K562 (cell line): Measurements from ENCODE around the gene PHF21A. TPM values are rescaled to one million over a fixed set of nuclear protein-coding genes. Genes with fewer than 3 reads are reported as not detected.

Source experiments
- ATAC-seq: fragments of 200-7000 bp; cut with Tn5 transposase; 3 replicates; pipeline ENCODE4 v1.9.1; 2020; ENCODE audit warnings: moderate library complexity
- BruUV-seq: library from RNA; stranded (reverse); fragments of 400-500 nt; replicated peaks from 2 replicates; lab custom pipeline; 2021; lab: Mats Ljungman, UMichigan
- CTCF ChIA-PET: fragments of 300-600 bp; formaldehyde crosslinking; extraction: SDS; loops from one replicate; lab custom pipeline; 2021; ENCODE audit warnings: low intra/inter-chr PET ratio; lab: Yijun Ruan, JAX
- POLR2A ChIA-PET: fragments of 300-600, 350-650 bp; sonication (Branson Sonifier 250); formaldehyde crosslinking; extraction: SDS; loops from one replicate; lab custom pipeline; 2021; ENCODE audit warnings: antibody characterized with exemption, inconsistent platforms; lab: Yijun Ruan, JAX
- DNase-seq, 4 experiments: peaks; one replicate each; pipeline versions ENCODE4 v3.0.0 to v3.0.0-alpha.2; 2011 to 2018; ENCODE audit warnings: low spot score in 3 of 4, mixed read lengths in 3 of 4; ENCODE audit errors: extremely low read depth in 1 of 4
- FAIRE-seq: peaks from 2 replicates; lab custom pipeline; 2011; peaks lifted over from hg19 to GRCh38; lab: Jason Lieb, UNC
- H2AFZ ChIP-seq: 2 replicates; pipeline ENCODE4 v1.6.0; 2011; ENCODE audit warnings: low read depth, low read length, control low read depth, inconsistent platforms
- H3K27ac ChIP-seq: fragments of 200-600 bp; 3 replicates; pipeline ENCODE4 v1.8.0; 2011; ENCODE audit warnings: low read depth, mild to moderate bottlenecking, control low read depth, inconsistent platforms, low read length, moderate library complexity, mixed read lengths; ENCODE audit errors: extremely low read depth
- H3K27me3 ChIP-seq, 2 experiments: fragments of 300-600 bp in 1 of 2; 2 replicates in 1 of 2; 3 replicates in 1 of 2; pipeline versions ENCODE4 v1.6.0 to v1.8.0; 2011; ENCODE audit warnings: inconsistent platforms in 2 of 2, low read length in 2 of 2, mild to moderate bottlenecking in 1 of 2, mixed read lengths in 1 of 2, moderate library complexity in 1 of 2; ENCODE audit not compliant: control insufficient read depth in 2 of 2, insufficient read depth in 2 of 2
- H3K36me3 ChIP-seq: fragments of 300-600 bp; 3 replicates; pipeline ENCODE4 v1.8.0; 2011; ENCODE audit warnings: mild to moderate bottlenecking, low read length, inconsistent platforms; ENCODE audit not compliant: control insufficient read depth, insufficient read depth
- H3K4me1 ChIP-seq, 2 experiments: fragments of 200-600 bp in 1 of 2; replicated peaks in 1 of 2; 2 replicates in 1 of 2; 3 replicates in 1 of 2; pipeline versions ENCODE4 v1.5.1 to v1.8.0; 2011; ENCODE audit warnings: inconsistent platforms in 2 of 2, low read length in 2 of 2, mild to moderate bottlenecking in 1 of 2, mixed read lengths in 1 of 2, moderate library complexity in 1 of 2; ENCODE audit not compliant: control insufficient read depth in 2 of 2, insufficient read depth in 2 of 2
- H3K4me2 ChIP-seq: 2 replicates; pipeline ENCODE4 v1.6.1; 2011; ENCODE audit warnings: low read length, control low read depth, inconsistent platforms, mixed read lengths; ENCODE audit not compliant: insufficient read depth
- H3K4me3 ChIP-seq: fragments of 200-600 bp; sonication (generic), shearing (Covaris generic); 2 replicates; pipeline ENCODE4 v1.5.1; 2016; ENCODE audit warnings: control low read depth, inconsistent platforms
- H3K79me2 ChIP-seq: fragments of 200-600 bp; 3 replicates; pipeline ENCODE4 v1.8.0; 2011; ENCODE audit warnings: low read length, inconsistent platforms; ENCODE audit not compliant: control insufficient read depth, insufficient read depth
- H3K9ac ChIP-seq, 2 experiments: 2 replicates each; pipeline versions ENCODE4 v1.6.0 to v1.6.1; 2011; ENCODE audit warnings: low read depth in 2 of 2, low read length in 2 of 2, control low read depth in 1 of 2, inconsistent platforms in 1 of 2, mild to moderate bottlenecking in 1 of 2, mixed read lengths in 1 of 2; ENCODE audit not compliant: insufficient read depth in 1 of 2
- H3K9me1 ChIP-seq: one replicate; pipeline ENCODE4 v1.6.0; 2011; ENCODE audit warnings: inconsistent platforms, mild to moderate bottlenecking, low read length, moderate library complexity; ENCODE audit not compliant: control insufficient read depth, insufficient read depth
- H3K9me3 ChIP-seq: replicated peaks from 2 replicates; pipeline ENCODE4 v1.5.1; 2011; ENCODE audit warnings: low read depth, low read length, inconsistent platforms; ENCODE audit not compliant: control insufficient read depth, insufficient read depth
- H4K20me1 ChIP-seq: replicated peaks from 2 replicates; pipeline ENCODE4 v1.6.1; 2011; ENCODE audit warnings: low read length, inconsistent platforms, mixed read lengths; ENCODE audit not compliant: control insufficient read depth, insufficient read depth
- EGR1 ChIP-seq: fragments of 450-650 bp; conservative IDR thresholded peaks from 2 replicates; pipeline ENCODE4 v1.6.1; 2017; ENCODE audit warnings: mild to moderate bottlenecking
- FUS ChIP-seq: fragments of 200-400 bp; formaldehyde crosslinking; optimal IDR thresholded peaks from 2 replicates; pipeline ENCODE3; 2017; ENCODE audit warnings: low read depth, low read length
- LARP7 ChIP-seq: fragments of 450-650 bp; IDR thresholded peaks from 2 replicates; pipeline ENCODE4 v1.6.1; 2016
- MAFK ChIP-seq: IDR thresholded peaks from 2 replicates; pipeline ENCODE4 v1.6.1; 2011; ENCODE audit warnings: low read length, improper control_type of control experiment
- NCOA1 ChIP-seq: fragments of 450-650 bp; IDR thresholded peaks from 2 replicates; pipeline ENCODE4 v1.6.1; 2016; ENCODE audit warnings: low read depth
- NR2C1 ChIP-seq, 2 experiments: fragments of 450-650 bp; IDR thresholded peaks; 2 replicates each; pipeline ENCODE4 v1.6.1; 2017; ENCODE audit warnings: mild to moderate bottlenecking in 2 of 2, antibody characterized with exemption in 1 of 2, inconsistent platforms in 1 of 2, missing compliant biosample characterization in 1 of 2, missing genetic modification characterization in 1 of 2
- PTRF ChIP-seq: fragments of 450-650 bp; IDR thresholded peaks from 2 replicates; pipeline ENCODE4 v1.6.1; 2016; ENCODE audit warnings: mild to moderate bottlenecking, missing genetic modification characterization, missing compliant biosample characterization
- SRSF9 ChIP-seq: fragments of 200-400 bp; formaldehyde crosslinking; IDR thresholded peaks from 2 replicates; pipeline ENCODE4 v1.6.1; 2017; ENCODE audit warnings: low read depth, low read length, borderline replicate concordance
- TCF3 ChIP-seq: sonication (generic); formaldehyde crosslinking; IDR thresholded peaks from 2 replicates; pipeline ENCODE4 v1.4.0; 2020; ENCODE audit warnings: mild to moderate bottlenecking, missing genetic modification reagents
- ZBTB43 ChIP-seq: sonication (generic); formaldehyde crosslinking; IDR thresholded peaks from 2 replicates; pipeline ENCODE4 v1.8.0; 2023; ENCODE audit warnings: mild to moderate bottlenecking, missing genetic modification reagents
- ZNF224 ChIP-seq: sonication (generic); formaldehyde crosslinking; IDR thresholded peaks from 2 replicates; pipeline ENCODE4 v1.8.0; 2022; ENCODE audit warnings: mild to moderate bottlenecking, missing genetic modification reagents
- ZNF518B ChIP-seq: fragments of 250-450 bp; sonication (Bioruptor Pico); IDR thresholded peaks from 2 replicates; pipeline ENCODE4 v1.5.0; 2021; ENCODE audit warnings: mild to moderate bottlenecking, moderate library complexity
- WGBS: fragments of 100-300 bp; shearing (Covaris generic); methylation state at CpG from one replicate; pipeline ENCODE4 v1.1.6; 2016; ENCODE audit warnings: low coverage, mixed read lengths; ENCODE audit not compliant: insufficient coverage; ENCODE audit errors: missing lambda C conversion rate; 5-methylcytosine and 5-hydroxymethylcytosine counted together
- in situ Hi-C: fragments of 300-500 bp; cut with MboI; formaldehyde crosslinking; loops from 4 replicates; pipeline ENCODE4 v1.15.0; 2018; ENCODE audit warnings: inconsistent platforms, mixed read lengths
- intact Hi-C: fragments of 100-400 bp; cut with micrococcal nuclease; formaldehyde crosslinking; loops from 2 replicates; pipeline ENCODE4 v1.14.2; 2022
- polyA plus RNA-seq, 8 experiments: library from polyadenylated mRNA; depleted of rRNA in 4 of 8; stranded (reverse) in 5 of 8; unstranded in 3 of 8; fragments of >200 nt; fragmentation: Nextera tagmentation in 2 of 8; fragmentation: Illumina TruSeq in 1 of 8; extraction: Ambion mirVana in 2 of 8; extraction: Trizol in 1 of 8; gene quantifications; 2 replicates each; pipeline versions ENCODE4 v1.2.1 to v1.2.3, GENCODE V29; 2011 to 2014; ENCODE audit warnings: inconsistent platforms in 1 of 8, missing spikeins in 1 of 8
- total RNA-seq, 7 experiments: library from RNA; depleted of rRNA in 6 of 7; stranded (reverse); fragments of >200 nt in 6 of 7; fragmentation: Illumina TruSeq in 2 of 7; extraction: Trizol in 2 of 7; gene quantifications; 2 replicates each; pipeline versions ENCODE4 v1.2.1 to v1.2.3, GENCODE V29; 2011 to 2021; ENCODE audit warnings: low replicate concordance in 1 of 7
- TF ChIP-seq, protein P1 (sequence below): sonication (generic); formaldehyde crosslinking; IDR thresholded peaks from 2 replicates; pipeline ENCODE4 v1.8.1; 2023; ENCODE audit warnings: mild to moderate bottlenecking, missing genetic modification reagents

Gene PHF21A
- total and polyA plus RNA-seq, 9 of the 15 experiments (the other 6 are each of a cell fraction or from before 2014, with no cell fraction given) = 1.5 to 32.4 (median 10.7) TPM

GRCh38 chr11:46051102-46051501 lies 70.2 kb downstream of the PHF21A start:
- Histone ChIP-seq H3K9me1 (no peaks in the 10 kb centered on the region), H3K79me2 (no peaks in the 10 kb centered on the region), H3K36me3 (no peaks in the 10 kb centered on the region), H3K27ac (no peak overlapping the region), H2AFZ (no peak overlapping the region), H3K4me1 (peaks cover 0 to 8% of the 10 kb centered on the region in 2 experiments; a peak in 3 of 5 replicates), H3K4me3 (no peak overlapping the region), H3K27me3 (no peaks in the 10 kb centered on the region), H3K4me2 (no peak overlapping the region), H3K9ac (no peak overlapping the region), H4K20me1 (no peaks in the 10 kb centered on the region), H3K9me3 (no peaks in the 10 kb centered on the region)
- DNase-seq (no peak), FAIRE-seq (no peak), ATAC-seq (no peak)
- 87% methylated on average over 1 of the region's 1 CpG for WGBS
- intact Hi-C loops (no loop called here), in situ Hi-C loops (no loop called here)
- TF ChIP-seq TCF3 (CRISPR knock-in tag) = no peak
- no peak for TF ChIP-seq SRSF9
- no peak for TF ChIP-seq ZBTB43
- TF ChIP-seq ZNF518B (CRISPR knock-in tag) = no peak
- TF ChIP-seq PTRF = no peak
- no peak for TF ChIP-seq NCOA1
- no peak for TF ChIP-seq FUS
- no peak for TF ChIP-seq MAFK
- TF ChIP-seq, protein P1, sequence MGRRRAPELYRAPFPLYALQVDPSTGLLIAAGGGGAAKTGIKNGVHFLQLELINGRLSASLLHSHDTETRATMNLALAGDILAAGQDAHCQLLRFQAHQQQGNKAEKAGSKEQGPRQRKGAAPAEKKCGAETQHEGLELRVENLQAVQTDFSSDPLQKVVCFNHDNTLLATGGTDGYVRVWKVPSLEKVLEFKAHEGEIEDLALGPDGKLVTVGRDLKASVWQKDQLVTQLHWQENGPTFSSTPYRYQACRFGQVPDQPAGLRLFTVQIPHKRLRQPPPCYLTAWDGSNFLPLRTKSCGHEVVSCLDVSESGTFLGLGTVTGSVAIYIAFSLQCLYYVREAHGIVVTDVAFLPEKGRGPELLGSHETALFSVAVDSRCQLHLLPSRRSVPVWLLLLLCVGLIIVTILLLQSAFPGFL (CRISPR knock-in tag) = no peak
- TF ChIP-seq NR2C1 (IDR thresholded peaks at IDR 0.05) = no peak
- no peak for TF ChIP-seq NR2C1 (tag; IDR thresholded peaks at IDR 0.05)
- no peak for TF ChIP-seq ZNF224 (CRISPR knock-in tag)
- TF ChIP-seq EGR1 = no peak
- no peak for TF ChIP-seq LARP7
- ChIA-PET CTCF (no interaction called here), POLR2A (interaction anchor here (1.2 to 1.4 kb wide), 2 partner anchors 11 to 56 kb away, joined by 3 to 7 read pairs; no protein-coding TSS in a partner anchor)
- no TSS peak for BruUV-seq
